ENCODE results near the gene NTSR1. TPM values are rescaled to one million over a fixed set of nuclear protein-coding genes. Genes with fewer than 3 reads are reported as not detected.

Gene NTSR1
- total and polyA plus RNA-seq, 2 of the 8 experiments (the other 6 are each of a cell fraction or from before 2014, with no cell fraction given): 0.53 to 0.89 TPM

- TF ChIP-seq SIX5 (IDR thresholded peaks at IDR 0.05; ENCODE audit: low read depth, low read length): no peak
- no peak for TF ChIP-seq GTF2F1 (IDR thresholded peaks at IDR 0.05; ENCODE audit: borderline replicate concordance, low read depth, low read length)
- no peak for TF ChIP-seq CHD2 (IDR thresholded peaks at IDR 0.05; ENCODE audit: low read length)
- no peak for TF ChIP-seq SP2 (IDR thresholded peaks at IDR 0.05; ENCODE audit: low read length)
- TF ChIP-seq MAX (IDR thresholded peaks at IDR 0.05): no peak
These were observed 41.3 kb downstream of the NTSR1 start (continued) for GRCh38 chr20:62749851-62750445.
